ENCODE data around the gene CAPN6.

Gene CAPN6

DNA sequence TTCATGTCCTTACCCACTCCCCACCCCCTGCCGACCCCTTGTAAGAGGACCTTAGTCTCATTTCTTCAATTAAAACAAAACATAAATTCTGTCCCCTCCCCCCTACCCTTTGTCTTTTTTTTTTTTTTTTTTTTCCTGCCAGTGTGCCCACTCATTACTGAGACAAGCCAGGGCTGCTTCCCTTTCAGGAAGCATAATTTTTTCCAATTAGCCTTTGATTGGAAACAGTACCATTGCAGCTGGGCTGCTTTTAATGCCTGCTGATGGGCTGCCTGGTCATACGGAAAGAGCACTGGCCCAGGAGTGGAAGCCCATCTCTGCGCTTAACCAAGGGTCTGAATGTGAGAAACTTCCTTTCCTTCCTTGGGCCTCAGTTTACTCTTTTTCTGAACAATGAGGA, 18.6 kb upstream of the CAPN6 start:
- TF ChIP-seq, protein P1, sequence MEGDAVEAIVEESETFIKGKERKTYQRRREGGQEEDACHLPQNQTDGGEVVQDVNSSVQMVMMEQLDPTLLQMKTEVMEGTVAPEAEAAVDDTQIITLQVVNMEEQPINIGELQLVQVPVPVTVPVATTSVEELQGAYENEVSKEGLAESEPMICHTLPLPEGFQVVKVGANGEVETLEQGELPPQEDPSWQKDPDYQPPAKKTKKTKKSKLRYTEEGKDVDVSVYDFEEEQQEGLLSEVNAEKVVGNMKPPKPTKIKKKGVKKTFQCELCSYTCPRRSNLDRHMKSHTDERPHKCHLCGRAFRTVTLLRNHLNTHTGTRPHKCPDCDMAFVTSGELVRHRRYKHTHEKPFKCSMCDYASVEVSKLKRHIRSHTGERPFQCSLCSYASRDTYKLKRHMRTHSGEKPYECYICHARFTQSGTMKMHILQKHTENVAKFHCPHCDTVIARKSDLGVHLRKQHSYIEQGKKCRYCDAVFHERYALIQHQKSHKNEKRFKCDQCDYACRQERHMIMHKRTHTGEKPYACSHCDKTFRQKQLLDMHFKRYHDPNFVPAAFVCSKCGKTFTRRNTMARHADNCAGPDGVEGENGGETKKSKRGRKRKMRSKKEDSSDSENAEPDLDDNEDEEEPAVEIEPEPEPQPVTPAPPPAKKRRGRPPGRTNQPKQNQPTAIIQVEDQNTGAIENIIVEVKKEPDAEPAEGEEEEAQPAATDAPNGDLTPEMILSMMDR (conservative IDR thresholded peaks at IDR 0.05; ENCODE audit: low read depth) = no peak
- no peak overlapping the region for H3K27ac ChIP-seq
- POLR2A ChIA-PET (ENCODE audit: low non-redundant PET) = no interaction called here
- CTCF ChIA-PET = no interaction called here
- DNase-seq (ENCODE audit: low spot score) = no peak

DNA sequence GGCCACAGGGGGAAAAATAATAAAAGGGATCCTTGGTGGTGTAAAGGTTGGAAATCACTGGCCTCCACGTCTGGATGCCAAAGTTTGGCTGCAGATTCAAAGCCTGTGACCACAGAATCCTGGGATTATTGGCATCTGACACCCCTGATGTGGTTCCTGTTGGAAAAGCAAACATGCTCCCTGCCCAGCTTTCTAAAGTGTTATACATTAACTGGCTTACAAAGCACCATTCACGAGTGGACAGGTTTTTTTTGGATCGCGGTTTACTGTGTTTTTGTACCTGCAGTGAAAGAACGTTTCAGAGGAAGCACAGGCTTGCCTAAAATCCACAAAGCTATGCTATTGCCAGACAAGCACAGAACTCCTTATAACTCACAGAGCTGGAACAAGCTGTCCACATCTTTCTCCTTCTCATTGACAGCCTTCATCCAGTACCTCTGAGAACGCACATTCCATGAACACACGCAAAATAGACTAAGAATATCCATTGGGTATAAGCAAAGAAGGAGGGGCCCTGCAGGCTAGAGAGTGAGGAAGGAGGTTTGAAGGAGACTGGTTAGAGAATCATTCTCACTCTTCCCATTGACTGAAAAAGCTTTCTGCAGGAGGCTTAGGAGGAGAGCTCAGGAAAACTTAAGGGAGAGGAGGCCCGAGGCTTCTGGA, 14.5 kb upstream of the CAPN6 start:
- TF ChIP-seq, protein P1 (conservative IDR thresholded peaks at IDR 0.05; ENCODE audit: low read depth) = no peak
- CTCF ChIA-PET = no interaction called here
- no peak for DNase-seq (ENCODE audit: low spot score)
- POLR2A ChIA-PET (ENCODE audit: low non-redundant PET) = no interaction called here
- H3K27ac ChIP-seq = no peak overlapping the region

DNA sequence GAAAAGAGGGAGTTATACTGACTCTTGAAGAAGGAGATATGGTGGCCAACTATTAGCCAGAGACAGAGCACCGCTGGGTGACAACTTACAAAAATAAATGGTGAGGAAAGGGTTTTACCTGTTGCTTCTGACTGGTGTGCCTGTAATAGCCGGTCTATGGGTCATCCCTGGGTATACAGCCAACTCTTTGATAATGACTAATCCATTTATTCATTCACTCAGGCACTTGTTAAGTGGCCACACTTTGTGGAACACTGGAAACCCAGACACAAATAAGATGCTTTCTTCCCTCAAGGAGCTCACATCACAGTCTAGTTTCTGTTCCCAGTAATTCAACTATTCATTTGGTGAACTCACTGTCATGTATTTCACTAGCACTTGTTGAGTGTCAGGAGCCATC, 13.2 kb upstream of the CAPN6 start:
- DNase-seq (ENCODE audit: low spot score) = no peak
- H3K27ac ChIP-seq = no peak overlapping the region
- TF ChIP-seq, protein P1 (conservative IDR thresholded peaks at IDR 0.05; ENCODE audit: low read depth) = no peak
- ChIA-PET POLR2A (ENCODE audit: low non-redundant PET) (no interaction called here), CTCF (no interaction called here)

DNA sequence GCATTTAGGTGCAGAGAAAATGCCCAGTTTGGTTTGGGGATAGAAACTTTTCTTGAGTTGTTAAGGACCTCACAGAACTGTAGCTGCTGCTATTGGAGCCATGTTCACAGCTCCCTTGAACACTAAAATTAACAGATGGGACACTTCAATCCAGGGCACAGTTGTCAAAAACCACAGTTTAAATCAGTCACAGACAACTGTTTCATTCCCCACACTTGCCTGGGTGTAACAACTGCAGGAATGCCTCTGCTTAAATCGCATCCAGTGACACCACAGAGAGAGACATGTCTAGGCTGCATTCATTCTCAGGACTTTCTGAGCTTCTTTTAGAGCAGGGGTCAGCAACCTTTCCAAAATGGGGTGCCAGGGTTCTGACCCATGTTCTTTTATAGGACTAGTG, 12.7 kb upstream of the CAPN6 start:
- ChIA-PET CTCF (no interaction called here), POLR2A (ENCODE audit: low non-redundant PET) (no interaction called here)
- TF ChIP-seq, protein P1 (conservative IDR thresholded peaks at IDR 0.05; ENCODE audit: low read depth) = no peak
- no peak overlapping the region for H3K27ac ChIP-seq
- DNase-seq (ENCODE audit: low spot score) = no peak

DNA sequence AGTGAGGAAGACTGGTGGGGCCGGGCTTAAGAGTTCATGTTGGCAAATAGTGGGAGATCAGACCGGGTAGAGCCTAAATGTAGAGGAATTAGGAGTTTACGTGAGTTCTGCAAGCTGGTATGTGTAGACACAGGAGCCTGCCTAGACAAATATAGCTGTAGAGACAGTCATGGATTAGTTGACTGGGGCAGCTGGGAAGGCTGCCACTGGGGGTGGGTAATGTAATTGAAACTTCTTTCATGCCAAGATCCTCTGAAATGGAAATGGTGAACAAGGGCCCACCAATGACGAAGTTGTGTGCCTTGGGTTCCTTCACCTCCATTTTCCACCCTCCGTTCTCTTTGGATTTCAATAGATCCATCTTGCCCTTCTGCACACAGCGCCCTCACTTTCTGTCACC, 11.9 kb upstream of the CAPN6 start:
- ChIA-PET POLR2A (ENCODE audit: low non-redundant PET) (no interaction called here), CTCF (no interaction called here)
- no peak overlapping the region for H3K27ac ChIP-seq
- TF ChIP-seq, protein P1 (conservative IDR thresholded peaks at IDR 0.05; ENCODE audit: low read depth) = no peak
- no peak for DNase-seq (ENCODE audit: low spot score)

DNA sequence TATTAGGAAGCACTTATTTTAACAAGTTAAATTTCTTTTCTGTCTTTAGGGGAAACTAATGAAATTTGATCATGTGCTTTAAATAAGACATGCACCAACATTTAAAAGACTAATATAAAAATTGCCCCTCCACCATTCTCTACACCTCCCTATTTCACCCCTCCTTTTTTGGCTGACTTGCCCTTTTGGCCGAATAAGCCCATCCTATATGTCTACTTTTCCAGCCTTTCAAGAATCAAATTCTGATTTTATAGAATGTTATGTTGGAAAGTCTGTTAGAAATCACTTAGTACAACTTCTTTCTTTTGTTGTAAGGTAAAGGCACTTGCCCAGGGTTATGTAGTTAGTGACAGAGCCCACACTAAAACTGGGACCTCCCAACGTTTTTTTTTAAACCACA, 1.8 kb downstream of the CAPN6 start:
- DNase-seq (ENCODE audit: low spot score) = no peak
- H3K27ac ChIP-seq = no peak overlapping the region
- CTCF ChIA-PET = no interaction called here
- TF ChIP-seq, protein P1 (conservative IDR thresholded peaks at IDR 0.05; ENCODE audit: low read depth) = no peak
- POLR2A ChIA-PET (ENCODE audit: low non-redundant PET) = no interaction called here

DNA sequence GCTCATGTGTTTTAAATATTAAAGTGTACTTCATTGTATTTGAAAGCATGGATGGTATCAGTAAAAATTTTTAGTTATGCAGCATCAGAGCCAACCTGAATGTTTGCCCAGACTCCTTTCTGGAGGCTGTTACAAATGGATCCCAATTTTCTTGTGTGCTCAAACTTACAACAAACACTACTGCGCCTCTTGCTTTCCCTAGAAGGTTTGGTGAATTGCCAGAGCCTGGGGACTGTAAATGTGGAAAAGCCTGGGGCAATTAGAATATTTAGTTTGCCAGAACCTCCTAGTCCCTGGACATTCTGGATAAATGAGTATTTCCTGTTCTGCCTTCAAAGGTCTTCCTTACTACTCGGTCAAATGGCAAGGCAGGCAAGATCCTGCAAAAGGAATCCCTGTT, 4.8 kb downstream of the CAPN6 start:
- DNase-seq (ENCODE audit: low spot score) = no peak
- CTCF ChIA-PET = no interaction called here

More for the DNA sequence above, 4.8 kb downstream of the CAPN6 start:
- POLR2A ChIA-PET (ENCODE audit: low non-redundant PET) = no interaction called here
- TF ChIP-seq, protein P1 (conservative IDR thresholded peaks at IDR 0.05; ENCODE audit: low read depth) = no peak
- H3K27ac ChIP-seq = no peak overlapping the region
